Measurements from ENCODE around the gene C13orf46. TPM values are rescaled to one million over a fixed set of nuclear protein-coding genes. Genes with fewer than 3 reads are reported as not detected.

Gene C13orf46
- total RNA-seq = 0.40 and 0.68 TPM in 2 replicates

GRCh38 chr13:113973218-113974164 is at the start of gene C13orf46:
C13orf46 (minus strand) TSS chr13:113974076; CDS start chr13:113973997, 79 bp downstream.

Other genes starting within 250 kb of the C13orf46 start
- gene TMEM255B, start 214.8 kb downstream of the C13orf46 start, total RNA-seq = 0.26 and 0.44 TPM in 2 replicates
- gene GAS6, start 110.0 kb downstream of the C13orf46 start, total RNA-seq = 10.8 and 17.0 TPM in 2 replicates
- 43.5 and 48.2 TPM in 2 replicates for gene RASA3, start 158.5 kb upstream of the C13orf46 start, total RNA-seq
- not detected in 2 replicates for gene CFAP97D2, start 205.2 kb upstream of the C13orf46 start, total RNA-seq